EL (cell line): ENCODE results near the gene PTER.

Experiments
- DNase-seq: peaks from one replicate; pipeline ENCODE4 v3.0.0-alpha.2; 2016

Gene PTER

GRCh38 chr10:16472828-16473227 lies 36.0 kb downstream of the PTER start:
- no peak for DNase-seq

GRCh38 chr10:16477757-16478156 lies 40.9 kb downstream of the PTER start:
- DNase-seq, result no peak

DNA sequence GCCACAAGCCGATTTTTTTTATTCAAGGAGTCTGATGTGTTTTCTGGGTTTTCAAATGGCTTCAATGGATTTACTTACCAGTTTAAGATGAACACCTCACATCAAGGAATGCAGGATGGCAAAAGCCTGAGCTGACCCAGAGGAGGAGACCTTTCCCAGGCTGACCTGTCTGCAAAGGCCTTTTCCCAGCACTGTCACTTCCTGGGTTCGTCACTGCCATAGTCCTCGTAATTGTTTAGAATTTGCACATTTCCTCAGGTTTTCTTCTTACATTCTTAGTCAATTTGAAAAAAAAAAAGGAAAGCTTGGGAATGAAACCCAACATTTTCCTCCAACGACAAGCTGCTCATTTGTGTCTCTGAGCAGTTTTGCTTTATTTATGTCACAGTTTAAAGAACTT lies 42.0 kb downstream of the PTER start:
- DNase-seq, result no peak

GRCh38 chr10:16481052-16481728 lies 44.4 kb downstream of the PTER start:
- no peak for DNase-seq

- DNase-seq, result no peak
These were observed 46.6 kb downstream of the PTER start for GRCh38 chr10:16483241-16483917.

- DNase-seq, result no peak
These were observed 53.7 kb downstream of the PTER start for GRCh38 chr10:16490511-16490910.

DNA sequence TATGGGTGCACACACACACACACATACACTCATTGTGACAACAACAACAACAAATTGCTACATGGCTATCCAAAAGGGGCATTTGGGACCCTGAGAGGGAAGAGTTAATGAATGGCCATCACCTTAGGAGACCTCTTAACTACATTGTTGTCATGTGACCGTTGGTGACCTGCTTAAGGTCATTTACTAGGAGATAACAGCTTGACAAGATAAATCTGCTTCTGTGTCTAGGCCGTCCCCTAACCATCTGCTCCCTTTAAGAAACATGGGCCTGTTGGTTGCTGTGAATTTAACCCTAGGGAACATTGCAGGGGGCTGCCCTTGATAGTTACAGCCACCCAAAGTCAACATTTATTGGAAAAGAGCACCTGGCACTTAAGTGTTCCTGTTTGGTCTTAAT lies 55.1 kb downstream of the PTER start:
- no peak for DNase-seq

- no peak for DNase-seq
These were observed 57.2 kb downstream of the PTER start for GRCh38 chr10:16493884-16494536.

DNA sequence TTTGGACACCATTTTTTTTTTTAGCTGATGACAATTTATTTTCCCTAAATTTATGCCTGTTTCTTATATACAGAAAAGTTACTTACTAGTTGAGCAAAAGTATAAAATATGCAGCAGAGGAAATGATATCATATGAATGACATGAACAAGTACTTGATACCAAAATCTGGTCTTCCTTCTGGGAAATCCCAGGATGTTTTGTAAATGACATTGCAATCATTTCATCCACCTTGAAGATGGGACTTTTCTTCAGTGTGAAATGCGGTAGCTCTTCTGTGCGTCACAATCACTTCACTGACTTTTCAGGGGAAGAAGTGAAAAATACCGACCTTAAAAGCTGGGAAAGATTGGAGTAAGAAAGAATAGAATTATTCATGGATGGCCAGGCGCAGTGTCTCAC lies 61.1 kb downstream of the PTER start:
- peak; percentile 30 for DNase-seq

- no peak for DNase-seq
These were observed 68.4 kb downstream of the PTER start for GRCh38 chr10:16505161-16505560.

DNA sequence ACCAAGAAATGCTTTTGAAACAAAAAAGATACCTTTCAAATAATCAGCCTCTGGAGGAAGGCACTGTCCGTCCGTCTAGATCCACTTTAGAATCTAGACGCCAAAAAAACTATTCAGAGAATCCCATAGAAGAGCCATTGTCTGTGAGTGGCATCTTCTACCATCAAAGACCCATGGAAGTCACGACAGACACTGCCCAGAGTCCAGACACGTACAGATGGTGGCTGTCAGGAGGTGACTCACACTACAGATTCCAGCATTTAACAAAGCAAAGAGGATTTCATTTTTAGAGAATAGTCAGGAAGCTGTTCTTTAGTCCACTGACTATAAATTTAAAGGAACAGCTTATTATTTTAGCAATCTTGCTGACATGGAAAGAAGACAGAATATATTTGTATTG lies 73.2 kb downstream of the PTER start:
- DNase-seq, result peak; percentile 37

DNA sequence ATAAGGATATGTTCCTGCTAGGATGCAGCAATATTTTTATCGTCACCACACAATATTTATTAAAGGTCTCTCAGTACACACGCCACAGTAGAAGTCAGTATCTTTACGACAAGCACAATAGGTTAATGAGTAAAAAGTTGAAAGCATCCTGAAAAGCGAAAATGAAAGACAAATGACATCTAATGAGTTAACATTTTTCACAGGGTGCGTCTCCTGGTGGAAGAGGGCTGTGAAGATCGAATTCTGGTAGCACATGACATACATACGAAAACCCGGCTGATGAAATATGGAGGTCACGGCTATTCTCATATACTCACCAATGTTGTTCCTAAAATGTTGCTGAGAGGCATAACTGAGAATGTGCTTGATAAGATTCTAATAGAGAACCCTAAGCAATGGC lies 74.0 kb downstream of the PTER start:
- DNase-seq, result no peak

DNA sequence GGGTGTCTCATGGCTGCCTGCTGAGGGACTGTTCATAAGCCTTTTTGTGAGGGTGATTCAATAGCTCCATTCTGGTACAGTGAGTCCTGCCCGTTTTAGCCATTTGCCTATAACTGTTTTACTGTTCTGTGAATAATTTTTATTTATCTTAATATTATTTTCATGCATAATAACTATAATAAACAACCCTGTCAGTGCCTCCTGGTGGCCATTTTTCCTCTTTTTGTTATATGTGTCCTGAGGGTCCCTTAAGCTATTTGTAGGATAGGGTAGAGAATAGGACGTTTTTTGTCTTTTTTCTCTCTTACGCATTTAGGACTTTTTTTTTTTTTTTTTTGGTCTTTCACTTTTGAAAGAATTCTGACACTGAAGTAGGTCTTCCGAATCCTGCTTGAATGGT lies 82.0 kb downstream of the PTER start:
- no peak for DNase-seq

DNA sequence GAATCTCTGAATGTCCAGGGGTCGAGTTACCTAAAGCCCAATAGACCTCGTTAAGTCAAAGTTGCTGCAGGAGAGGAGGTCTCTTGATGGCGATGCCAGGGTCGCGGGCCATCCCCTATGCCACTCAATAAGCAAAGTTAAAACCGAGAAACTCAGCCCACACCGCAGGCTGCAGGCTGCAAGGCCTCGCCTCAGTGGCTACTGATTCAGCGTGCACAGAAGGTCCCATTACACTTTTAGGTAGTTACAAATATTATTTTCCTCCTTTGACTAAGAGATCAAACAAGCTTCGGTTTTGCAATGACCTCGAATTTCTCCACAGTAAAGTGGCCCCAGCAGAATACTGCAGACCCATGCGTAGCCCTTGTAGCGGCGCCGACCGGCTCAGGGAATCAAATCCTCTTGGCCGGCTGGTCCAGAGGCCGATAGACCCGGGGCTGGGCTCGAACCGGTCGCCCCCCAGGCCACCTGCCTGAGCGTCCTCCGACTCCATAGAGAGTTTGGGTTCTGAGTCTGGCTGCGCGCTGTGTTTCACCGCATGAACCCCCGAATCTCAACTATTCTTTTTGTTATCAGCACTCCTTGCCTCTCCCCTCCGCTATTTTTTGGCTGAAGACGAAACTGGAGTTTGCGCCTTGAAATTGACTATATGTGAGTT lies 82.6 kb downstream of the PTER start:
- no peak for DNase-seq

GRCh38 chr10:16519908-16520861 lies 83.4 kb downstream of the PTER start:
- DNase-seq, result no peak

GRCh38 chr10:16520900-16521299 lies 84.1 kb downstream of the PTER start:
- peak; percentile 21 for DNase-seq

DNA sequence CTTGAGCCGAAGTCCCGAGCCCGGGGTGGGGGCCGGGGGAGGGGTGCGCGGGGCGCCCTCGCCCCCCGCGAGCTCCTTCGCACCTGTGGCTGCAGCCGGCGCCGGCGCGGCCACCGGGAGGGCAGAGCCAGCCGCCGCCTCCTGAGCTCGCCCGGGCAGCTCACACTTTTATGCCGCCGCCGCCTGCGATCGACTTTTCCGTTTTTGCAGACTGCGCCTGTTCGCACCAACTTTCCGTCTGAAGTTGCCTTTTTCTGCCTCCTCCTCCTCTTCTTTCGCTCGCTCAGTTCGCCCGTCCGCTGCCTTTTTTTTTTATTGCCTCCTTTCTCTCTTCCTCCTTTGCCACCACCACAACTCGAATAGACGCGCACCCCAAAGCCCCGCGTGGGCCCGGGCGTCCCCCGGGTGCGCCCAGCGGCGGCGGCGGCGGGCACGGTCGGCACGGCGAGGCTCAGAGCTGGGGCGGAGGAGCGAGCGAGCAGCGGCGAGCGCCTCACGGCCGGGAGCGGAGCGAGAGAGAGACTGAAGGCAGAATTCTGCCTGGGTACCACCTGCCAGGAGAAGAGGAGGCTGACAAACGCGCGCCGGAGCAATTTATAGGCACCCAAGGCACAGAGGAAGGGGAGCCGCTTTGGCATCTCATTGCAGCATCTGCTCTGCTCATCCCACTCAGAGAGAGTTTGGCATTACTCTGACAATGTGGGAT lies 84.7 kb downstream of the PTER start, which contains the start of gene C1QL3:
Gene C1QL3 (minus strand): TSS at position 569 of the 706 bp plus-strand sequence. CDS start 814 bp downstream, outside the sequence.
- peak; percentile 1 for DNase-seq

DNA sequence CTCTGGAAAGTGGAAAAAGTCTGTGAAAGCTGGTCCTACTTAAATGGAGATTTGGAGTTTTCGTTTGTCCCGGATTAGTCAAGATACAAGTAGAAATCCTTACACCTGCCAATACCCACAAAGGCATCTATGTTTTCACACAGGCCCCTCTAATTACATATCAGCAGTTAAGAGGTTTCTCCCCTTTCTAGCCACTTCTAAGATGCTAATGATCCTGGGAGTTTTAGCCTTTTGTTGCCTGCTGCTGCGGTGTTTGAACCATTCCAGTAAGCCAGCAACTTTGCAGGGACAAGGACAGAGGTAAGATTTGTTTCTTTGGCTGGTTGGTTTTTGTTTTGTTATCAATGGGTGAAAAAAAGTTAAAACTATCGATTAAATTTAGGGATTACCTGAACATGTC lies 90.6 kb downstream of the PTER start:
- DNase-seq, result no peak

DNA sequence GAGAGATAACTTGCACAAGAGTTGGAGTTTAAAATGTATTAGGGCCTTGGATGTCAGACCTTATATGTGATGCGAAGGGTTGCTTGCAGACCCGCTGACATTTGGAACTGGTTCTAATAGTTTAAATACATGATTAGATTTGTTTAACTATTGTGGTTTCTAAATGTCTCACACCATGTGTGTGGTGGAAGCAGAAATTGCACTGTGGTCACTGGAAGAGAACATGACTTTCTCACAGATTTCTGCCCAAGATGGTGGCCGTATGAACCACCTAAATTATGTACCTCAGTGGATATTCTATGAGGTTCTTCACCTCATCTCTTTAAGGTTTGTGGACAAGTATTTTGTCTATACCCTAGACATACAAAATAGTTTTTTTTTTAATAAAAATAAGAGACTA lies 93.0 kb downstream of the PTER start:
- no peak for DNase-seq

DNA sequence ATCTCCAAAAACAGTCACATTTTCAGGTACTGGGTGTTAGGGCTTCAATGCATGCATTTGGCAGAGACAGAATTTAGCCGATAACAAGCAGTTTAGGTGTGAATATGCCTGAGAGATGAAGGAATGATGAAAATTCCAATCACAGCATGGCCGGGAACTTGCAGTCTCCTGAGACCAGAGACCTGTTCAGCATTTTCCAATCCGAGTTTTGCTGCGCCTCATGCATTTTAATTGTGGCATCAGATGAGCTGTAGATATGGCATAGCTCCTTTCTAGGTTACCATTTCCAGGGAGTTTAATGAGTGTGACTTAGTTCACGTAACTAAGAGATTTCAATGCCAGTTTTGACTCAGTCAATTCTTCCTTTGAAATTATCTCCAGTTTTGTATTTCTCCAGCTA lies 99.3 kb downstream of the PTER start:
- no peak for DNase-seq

- no peak for DNase-seq
These were observed 107.3 kb downstream of the PTER start for GRCh38 chr10:16544099-16544498.

DNA sequence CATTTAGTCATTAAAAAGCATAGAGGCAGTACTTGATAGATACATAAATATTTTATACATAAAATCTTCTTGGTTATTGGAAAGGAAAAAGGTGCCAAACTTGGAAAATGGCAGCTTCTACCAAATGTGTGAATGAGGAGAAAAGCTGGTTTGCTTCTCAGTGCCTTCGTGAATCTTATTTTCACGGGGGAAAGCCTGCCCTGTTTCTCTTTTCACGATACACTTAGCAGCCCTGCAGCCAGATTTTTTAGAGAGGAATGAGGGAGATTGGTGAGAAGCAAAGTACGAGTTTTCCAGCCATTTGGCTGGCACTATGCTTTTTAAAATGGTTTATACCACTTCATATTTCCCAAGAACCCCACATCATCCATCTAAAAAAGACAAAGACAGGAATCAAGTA lies 107.8 kb downstream of the PTER start:
- no peak for DNase-seq
